ENCODE results near the gene ZNF280D. TPM values are rescaled to one million over a fixed set of nuclear protein-coding genes. Genes with fewer than 3 reads are reported as not detected.
"Not testable (repeated sequence)": the region's sequence is repeated elsewhere in the genome, so short reads cannot be mapped to it uniquely, and the experiment has no call there.

Gene ZNF280D, protein sequence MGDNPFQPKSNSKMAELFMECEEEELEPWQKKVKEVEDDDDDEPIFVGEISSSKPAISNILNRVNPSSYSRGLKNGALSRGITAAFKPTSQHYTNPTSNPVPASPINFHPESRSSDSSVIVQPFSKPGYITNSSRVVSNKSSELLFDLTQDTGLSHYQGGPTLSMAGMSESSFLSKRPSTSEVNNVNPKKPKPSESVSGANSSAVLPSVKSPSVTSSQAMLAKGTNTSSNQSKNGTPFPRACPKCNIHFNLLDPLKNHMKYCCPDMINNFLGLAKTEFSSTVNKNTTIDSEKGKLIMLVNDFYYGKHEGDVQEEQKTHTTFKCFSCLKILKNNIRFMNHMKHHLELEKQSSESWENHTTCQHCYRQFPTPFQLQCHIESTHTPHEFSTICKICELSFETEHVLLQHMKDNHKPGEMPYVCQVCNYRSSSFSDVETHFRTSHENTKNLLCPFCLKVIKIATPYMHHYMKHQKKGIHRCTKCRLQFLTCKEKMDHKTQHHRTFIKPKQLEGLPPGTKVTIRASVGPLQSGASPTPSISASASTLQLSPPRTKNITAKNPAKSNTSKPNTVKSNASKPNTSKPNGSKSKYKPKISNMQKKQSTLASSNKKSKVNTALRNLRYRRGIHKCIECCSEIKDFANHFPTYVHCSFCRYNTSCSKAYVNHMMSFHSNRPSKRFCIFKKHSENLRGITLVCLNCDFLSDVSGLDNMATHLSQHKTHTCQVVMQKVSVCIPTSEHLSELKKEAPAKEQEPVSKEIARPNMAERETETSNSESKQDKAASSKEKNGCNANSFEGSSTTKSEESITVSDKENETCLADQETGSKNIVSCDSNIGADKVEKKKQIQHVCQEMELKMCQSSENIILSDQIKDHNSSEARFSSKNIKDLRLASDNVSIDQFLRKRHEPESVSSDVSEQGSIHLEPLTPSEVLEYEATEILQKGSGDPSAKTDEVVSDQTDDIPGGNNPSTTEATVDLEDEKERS
- 22.6 to 25.1 TPM (median 23.0 TPM) in 3 replicates for total RNA-seq

DNA sequence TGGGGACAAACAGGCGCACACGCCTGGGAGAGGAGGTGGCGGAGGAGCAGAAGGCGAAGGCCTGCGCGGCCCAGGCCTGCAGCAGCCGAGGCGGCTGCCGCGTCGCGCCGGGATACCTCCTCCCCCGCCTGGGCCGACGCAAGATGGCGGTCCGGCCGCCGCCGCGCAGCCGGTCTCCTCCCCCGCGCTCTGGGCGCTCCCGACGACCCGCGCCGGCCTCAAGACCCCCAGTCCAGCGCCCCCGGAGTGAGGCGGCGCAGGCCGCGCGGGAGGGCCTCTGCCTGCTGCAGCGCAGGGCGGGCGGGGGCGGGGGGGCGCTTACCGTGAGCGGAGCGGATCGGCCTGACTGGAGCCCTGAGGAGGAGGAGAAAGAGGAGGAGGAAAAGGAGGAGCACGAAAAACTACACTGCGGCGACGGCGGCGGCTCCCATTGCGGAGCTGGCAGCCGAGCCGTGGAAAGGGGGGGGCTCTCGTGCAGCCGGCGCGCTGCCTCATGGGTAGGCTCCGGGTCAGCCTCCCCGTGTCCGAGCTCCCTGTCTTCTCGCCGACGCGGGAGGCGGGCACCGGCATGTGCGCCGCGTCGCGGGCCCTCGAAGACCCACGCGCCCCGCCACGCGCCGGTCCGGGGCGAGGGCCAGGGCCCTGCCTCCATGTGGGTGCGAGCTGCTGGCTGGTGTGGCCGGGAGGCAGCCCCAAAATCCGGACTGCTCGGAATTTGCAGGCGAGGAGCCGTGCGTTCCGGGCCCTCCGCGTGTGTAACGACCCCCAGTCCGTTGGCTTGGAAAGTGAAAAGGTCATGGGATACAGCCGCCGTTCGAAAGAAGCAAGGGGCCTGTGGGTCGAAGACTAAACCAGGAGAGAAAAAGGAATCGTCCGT lies at the start of gene ZNF280D:
Gene ZNF280D (minus strand): TSS at position 374 of the 877 bp plus-strand sequence. CDS start 26,400 bp downstream, outside the sequence.
- Mint-ChIP-seq H3K9me3 (peaks cover 17% of the 10 kb centered on the region), H3K4me3 (peak within 1 kb of the TSS; percentile 77), H3K27ac (peak within 1 kb of the TSS; percentile 94), H3K36me3 (peaks cover 7% of the 10 kb centered on the region), H3K27me3 (ENCODE audit: low read depth) (no peaks in the 10 kb centered on the region), H3K4me1 (peaks cover 19% of the 10 kb centered on the region)
- TF ChIP-seq CTCF (IDR thresholded peaks at IDR 0.05; ENCODE audit: unreplicated experiment) = no peak
- peak; percentile 34 to 54 for DNase-seq (ENCODE audit: low spot score in 2 of 2, unreplicated experiment in 2 of 2)

- Mint-ChIP-seq H3K4me3 (no peak overlapping the region), H3K9me3 (peaks cover 16% of the 10 kb centered on the region), H3K27ac (no peak overlapping the region), H3K4me1 (no peaks in the 10 kb centered on the region), H3K36me3 (no peaks in the 10 kb centered on the region), H3K27me3 (ENCODE audit: low read depth) (no peaks in the 10 kb centered on the region)
- DNase-seq (ENCODE audit: low spot score in 2 of 2, unreplicated experiment in 2 of 2) = no peak
- no peak for TF ChIP-seq CTCF (IDR thresholded peaks at IDR 0.05; ENCODE audit: unreplicated experiment)
Measured at GRCh38 chr15:56782306-56782705, 49.0 kb upstream of the ZNF280D start.

- Mint-ChIP-seq H3K36me3 (no peaks in the 10 kb centered on the region), H3K27ac (no peak overlapping the region), H3K27me3 (ENCODE audit: low read depth) (no peaks in the 10 kb centered on the region), H3K9me3 (peaks cover 16% of the 10 kb centered on the region), H3K4me3 (no peak overlapping the region), H3K4me1 (no peaks in the 10 kb centered on the region)
- no peak for DNase-seq (ENCODE audit: low spot score in 2 of 2, unreplicated experiment in 2 of 2)
- TF ChIP-seq CTCF (IDR thresholded peaks at IDR 0.05; ENCODE audit: unreplicated experiment) = no peak
Measured at GRCh38 chr15:56781666-56782065, 48.4 kb upstream of the ZNF280D start.

DNA sequence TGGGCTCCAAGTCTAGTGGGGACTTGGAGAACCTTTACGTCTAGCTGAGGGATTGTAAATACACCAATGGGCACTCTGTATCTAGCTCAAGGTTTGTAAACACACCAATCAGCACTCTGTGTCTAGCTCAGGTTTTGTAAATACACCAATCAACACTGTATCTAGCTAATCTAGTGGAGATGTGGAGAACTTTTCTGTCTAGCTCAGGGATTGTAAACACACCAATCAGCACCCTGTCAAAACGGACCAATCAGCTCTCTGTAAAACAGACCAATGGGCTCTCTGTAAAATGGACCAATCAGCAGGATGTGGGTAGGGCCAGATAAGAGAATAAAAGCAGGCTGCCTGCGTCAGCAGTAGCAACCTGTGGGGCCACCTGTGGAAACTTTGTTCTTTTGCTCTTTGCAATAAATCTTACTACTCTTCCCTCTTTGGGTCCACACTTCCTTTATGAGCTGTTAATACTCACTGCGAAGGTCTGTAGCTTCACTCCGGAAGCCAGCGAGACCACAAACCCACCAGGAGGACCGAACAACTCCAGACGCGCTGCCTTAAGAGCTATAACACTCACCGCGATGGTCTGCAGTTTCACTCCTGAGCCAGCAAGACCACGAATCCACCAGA lies 46.9 kb upstream of the ZNF280D start:
- H3K4me1 Mint-ChIP-seq; H3K4me3 Mint-ChIP-seq; DNase-seq (ENCODE audit: low spot score in 2 of 2, unreplicated experiment in 2 of 2); H3K36me3 Mint-ChIP-seq; H3K27ac Mint-ChIP-seq; H3K27me3 Mint-ChIP-seq (ENCODE audit: low read depth): not testable (repeated sequence)
- peaks cover 16% of the 10 kb centered on the region for H3K9me3 Mint-ChIP-seq

- H3K27me3 Mint-ChIP-seq (ENCODE audit: low read depth); H3K4me1 Mint-ChIP-seq; H3K27ac Mint-ChIP-seq; DNase-seq (ENCODE audit: low spot score in 2 of 2, unreplicated experiment in 2 of 2); H3K4me3 Mint-ChIP-seq; H3K36me3 Mint-ChIP-seq: not testable (repeated sequence)
- H3K9me3 Mint-ChIP-seq = peaks cover 16% of the 10 kb centered on the region
Measured at GRCh38 chr15:56779449-56779848, 46.1 kb upstream of the ZNF280D start.

DNA sequence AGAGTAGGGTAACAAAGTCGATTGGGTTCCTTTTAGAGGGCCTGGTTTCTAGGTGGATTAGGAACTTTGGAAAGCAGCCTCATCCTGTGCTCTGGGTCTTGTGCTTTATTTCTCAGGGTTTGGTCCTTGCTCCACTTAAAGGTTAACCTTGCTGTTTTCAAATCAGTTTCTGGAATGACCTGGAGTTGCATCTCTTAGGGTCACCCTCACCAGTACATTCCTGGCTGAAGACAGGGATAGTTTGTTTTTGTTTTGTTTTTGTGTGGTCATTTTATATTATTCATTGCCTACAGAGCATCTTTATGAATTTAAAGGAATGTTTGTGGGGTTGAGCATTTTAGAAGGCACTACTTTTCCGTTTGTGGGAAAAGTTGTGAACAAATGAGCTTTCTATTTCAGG lies 45.5 kb upstream of the ZNF280D start:
- H3K27ac Mint-ChIP-seq = no peak overlapping the region
- no peak for TF ChIP-seq CTCF (IDR thresholded peaks at IDR 0.05; ENCODE audit: unreplicated experiment)
- no peaks in the 10 kb centered on the region for H3K36me3 Mint-ChIP-seq
- no peaks in the 10 kb centered on the region for H3K27me3 Mint-ChIP-seq (ENCODE audit: low read depth)
- DNase-seq (ENCODE audit: low spot score in 2 of 2, unreplicated experiment in 2 of 2) = no peak
- H3K4me3 Mint-ChIP-seq = no peak overlapping the region
- no peaks in the 10 kb centered on the region for H3K4me1 Mint-ChIP-seq
- peaks cover 16% of the 10 kb centered on the region for H3K9me3 Mint-ChIP-seq
